Stimulated activated CD8-positive, alpha-beta memory T cell treated with anti-CD3 and anti-CD28 coated beads, Interleukin-12 subunit alpha, Interleukin-12 subunit beta, amount 100 ng/mL, for 4 hours (primary cell): Measurements from ENCODE around the gene MXRA5.
"Not testable (repeated sequence)": the region's sequence is repeated elsewhere in the genome, so short reads cannot be mapped to it uniquely, and the experiment has no call there.

Source experiments
- DNase-seq: peaks from one replicate; pipeline ENCODE4 v3.0.0-alpha.2; 2020; ENCODE audit warnings: low read depth

Gene MXRA5

GRCh38 chrX:3346501-3347259 is at the start of gene MXRA5:
MXRA5 (minus strand) TSS chrX:3346652; CDS start chrX:3343833, 2,819 bp downstream.
- no peak for DNase-seq

- no peak for DNase-seq
Measured at GRCh38 chrX:3393581-3394111, 47.2 kb upstream of the MXRA5 start.

- no peak for DNase-seq
Measured at GRCh38 chrX:3393178-3393577, 46.7 kb upstream of the MXRA5 start.

- DNase-seq, result no peak
Measured at GRCh38 chrX:3388457-3388856, 42.0 kb upstream of the MXRA5 start.

GRCh38 chrX:3384327-3384726 is 37.9 kb upstream of the MXRA5 start:
- DNase-seq, result no peak

GRCh38 chrX:3380603-3381002 is 34.2 kb upstream of the MXRA5 start:
- DNase-seq, result no peak

GRCh38 chrX:3379111-3379510 is 32.7 kb upstream of the MXRA5 start:
- DNase-seq, result no peak

GRCh38 chrX:3378156-3378555 is 31.7 kb upstream of the MXRA5 start:
- no peak for DNase-seq

GRCh38 chrX:3377560-3377959 is 31.1 kb upstream of the MXRA5 start:
- no peak for DNase-seq

GRCh38 chrX:3375878-3376508 is 29.5 kb upstream of the MXRA5 start:
- DNase-seq, result not testable (repeated sequence)

- no peak for DNase-seq
Measured at GRCh38 chrX:3374108-3374800, 27.8 kb upstream of the MXRA5 start.

- DNase-seq, result no peak
Measured at GRCh38 chrX:3371163-3371562, 24.7 kb upstream of the MXRA5 start.

- DNase-seq, result no peak
Measured at GRCh38 chrX:3370656-3371055, 24.2 kb upstream of the MXRA5 start.

- no peak for DNase-seq
Measured at GRCh38 chrX:3362956-3363355, 16.5 kb upstream of the MXRA5 start.

GRCh38 chrX:3360881-3361280 is 14.4 kb upstream of the MXRA5 start:
- DNase-seq, result no peak

- not testable (repeated sequence) for DNase-seq
Measured at GRCh38 chrX:3352741-3353140, 6.3 kb upstream of the MXRA5 start.

- no peak for DNase-seq
Measured at GRCh38 chrX:3351276-3351675, 4.8 kb upstream of the MXRA5 start.

GRCh38 chrX:3348191-3348590 is 1.7 kb upstream of the MXRA5 start:
- no peak for DNase-seq

- no peak for DNase-seq
Measured at GRCh38 chrX:3345281-3346191, 916 bp downstream of the MXRA5 start.

GRCh38 chrX:3343569-3343968 is 2.9 kb downstream of the MXRA5 start:
- not testable (repeated sequence) for DNase-seq

- DNase-seq, result no peak
Measured at GRCh38 chrX:3340016-3340415, 6.4 kb downstream of the MXRA5 start.

- DNase-seq, result no peak
Measured at GRCh38 chrX:3326681-3327080, 19.8 kb downstream of the MXRA5 start.
